SK-MEL-5 (cell line): ENCODE measurements around the gene KLHDC8A. TPM values are rescaled to one million over a fixed set of nuclear protein-coding genes. Genes with fewer than 3 reads are reported as not detected.

Experiments
- DNase-seq: peaks from one replicate; pipeline ENCODE4 v3.0.0-alpha.2; 2016; ENCODE audit warnings: low read depth, low spot score
- in situ Hi-C: cut with HindIII; loops from 2 replicates; pipeline ENCODE4 v1.10.0; 2016; ENCODE audit warnings: low sequenced_read_pairs, high pct_unique_total_duplicates, low pct_unique_long_range_greater_than_20kb
- total RNA-seq: library from RNA; depleted of rRNA; stranded (reverse); fragments of >200 nt; shearing (Covaris generic); gene quantifications from 2 replicates; pipeline ENCODE4 v1.2.3, GENCODE V29; 2014

Gene KLHDC8A
- total RNA-seq, 1 experiment from 2014 or later, result 0.85 TPM

- in situ Hi-C loops, result loop anchor here (25.0 kb wide), 1 partner anchor 134 kb away; no protein-coding TSS in a partner anchor
These were observed 3.1 kb downstream of the KLHDC8A start for GRCh38 chr1:205353612-205354011.

GRCh38 chr1:205353191-205353590, 3.5 kb downstream of the KLHDC8A start:
- in situ Hi-C loops, result loop anchor here (25.0 kb wide), 1 partner anchor 134 kb away; no protein-coding TSS in a partner anchor
- no peak for DNase-seq

More at GRCh38 chr1:205353612-205354011, 3.1 kb downstream of the KLHDC8A start:
- DNase-seq, result no peak

- in situ Hi-C loops, result loop anchor here (25.0 kb wide), 1 partner anchor 135 kb away; no protein-coding TSS in a partner anchor
- no peak for DNase-seq
These were observed 4.6 kb downstream of the KLHDC8A start for GRCh38 chr1:205351984-205352713.

- no peak for DNase-seq
- in situ Hi-C loops, result loop anchor here (25.0 kb wide), 1 partner anchor 137 kb away; no protein-coding TSS in a partner anchor
These were observed 6.0 kb downstream of the KLHDC8A start for GRCh38 chr1:205350691-205351141.

- no peak for DNase-seq
- in situ Hi-C loops, result loop anchor here (25.0 kb wide), 1 partner anchor 137 kb away; no protein-coding TSS in a partner anchor
These were observed 6.6 kb downstream of the KLHDC8A start for GRCh38 chr1:205350124-205350523.

GRCh38 chr1:205348554-205349487, 7.9 kb downstream of the KLHDC8A start:
- in situ Hi-C loops, result no loop called here

GRCh38 chr1:205346956-205347574, 9.7 kb downstream of the KLHDC8A start:
- DNase-seq, result no peak
- in situ Hi-C loops, result no loop called here

More at GRCh38 chr1:205348554-205349487, 7.9 kb downstream of the KLHDC8A start:
- no peak for DNase-seq

GRCh38 chr1:205345761-205346160, 11.0 kb downstream of the KLHDC8A start:
- DNase-seq, result no peak
- in situ Hi-C loops, result no loop called here

- no peak for DNase-seq
These were observed 12.4 kb downstream of the KLHDC8A start for GRCh38 chr1:205344066-205344928.

GRCh38 chr1:205343431-205344065, 13.2 kb downstream of the KLHDC8A start:
- DNase-seq, result peak; percentile 42
- in situ Hi-C loops, result no loop called here

More at GRCh38 chr1:205344066-205344928, 12.4 kb downstream of the KLHDC8A start:
- in situ Hi-C loops, result no loop called here

- in situ Hi-C loops, result no loop called here
These were observed 13.7 kb downstream of the KLHDC8A start for GRCh38 chr1:205342986-205343385.

GRCh38 chr1:205340676-205341075, 16.0 kb downstream of the KLHDC8A start:
- in situ Hi-C loops, result no loop called here

More at GRCh38 chr1:205342986-205343385, 13.7 kb downstream of the KLHDC8A start:
- no peak for DNase-seq

GRCh38 chr1:205339717-205340116, 17.0 kb downstream of the KLHDC8A start:
- in situ Hi-C loops, result no loop called here
- no peak for DNase-seq

More at GRCh38 chr1:205340676-205341075, 16.0 kb downstream of the KLHDC8A start:
- no peak for DNase-seq

GRCh38 chr1:205339197-205339702, 17.5 kb downstream of the KLHDC8A start:
- no peak for DNase-seq
- in situ Hi-C loops, result no loop called here

- in situ Hi-C loops, result no loop called here
- no peak for DNase-seq
These were observed 18.7 kb downstream of the KLHDC8A start for GRCh38 chr1:205338011-205338410.

GRCh38 chr1:205337481-205337880, 19.2 kb downstream of the KLHDC8A start:
- DNase-seq, result no peak
- in situ Hi-C loops, result no loop called here
